Endodermal cell (in vitro differentiated cells): ENCODE measurements around the gene PARVB. TPM values are rescaled to one million over a fixed set of nuclear protein-coding genes. Genes with fewer than 3 reads are reported as not detected.

Experiments used
- DNase-seq: peaks from one replicate; pipeline ENCODE4 v3.0.0-alpha.2; 2017
- H3K27ac ChIP-seq: 2 replicates; pipeline ENCODE4 v1.5.1; 2013; ENCODE audit warnings: mild to moderate bottlenecking, low read depth, low read length, moderate library complexity
- H3K27me3 ChIP-seq: 2 replicates; pipeline ENCODE4 v1.6.1; 2013; ENCODE audit warnings: mild to moderate bottlenecking, low read length, moderate library complexity; ENCODE audit not compliant: insufficient read depth, control insufficient read depth, poor library complexity, severe bottlenecking
- H3K36me3 ChIP-seq: 2 replicates; pipeline ENCODE4 v1.7.0; 2013; ENCODE audit warnings: mild to moderate bottlenecking, low read length, moderate library complexity; ENCODE audit not compliant: control insufficient read depth, insufficient read depth
- H3K4me1 ChIP-seq: one replicate; pipeline ENCODE4 v1.7.0; 2013; ENCODE audit warnings: low read length; ENCODE audit not compliant: control insufficient read depth, insufficient read depth
- H3K4me3 ChIP-seq: 2 replicates; pipeline ENCODE4 v1.5.1; 2013; ENCODE audit warnings: mild to moderate bottlenecking, low read length, moderate library complexity
- H3K9ac ChIP-seq: 2 replicates; pipeline ENCODE4 v1.6.1; 2013; ENCODE audit warnings: mild to moderate bottlenecking, low read length, moderate library complexity; ENCODE audit not compliant: poor library complexity, severe bottlenecking; ENCODE audit errors: extremely low read depth
- H3K9me3 ChIP-seq: 2 replicates; pipeline ENCODE4 v1.6.1; 2013; ENCODE audit warnings: mild to moderate bottlenecking, low read length, moderate library complexity; ENCODE audit not compliant: control insufficient read depth
- H3K27ac Mint-ChIP-seq: 2 replicates; pipeline ENCODE4 v1.8.0; 2020; ENCODE audit warnings: mixed read lengths
- H3K27me3 Mint-ChIP-seq: 2 replicates; pipeline ENCODE4 v1.8.0; 2021; ENCODE audit warnings: mild to moderate bottlenecking, mixed read lengths; ENCODE audit not compliant: insufficient read depth
- H3K36me3 Mint-ChIP-seq: 2 replicates; pipeline ENCODE4 v1.8.0; 2020; ENCODE audit warnings: low read depth, mixed read lengths
- H3K4me1 Mint-ChIP-seq: 2 replicates; pipeline ENCODE4 v1.8.0; 2020; ENCODE audit warnings: mixed read lengths
- H3K4me3 Mint-ChIP-seq: 2 replicates; pipeline ENCODE4 v1.8.0; 2020; ENCODE audit warnings: mild to moderate bottlenecking, moderate library complexity, mixed read lengths
- H3K9me3 Mint-ChIP-seq: 2 replicates; pipeline ENCODE4 v1.8.0; 2020; ENCODE audit warnings: mild to moderate bottlenecking, mixed read lengths
- WGBS, 2 experiments: methylation state at CpG; one replicate each; pipeline versions ENCODE4 v1.1.5 to v1.1.7; 2013; ENCODE audit warnings: missing lambda C conversion rate in 2 of 2, mixed read lengths in 1 of 2; ENCODE audit not compliant: insufficient coverage in 1 of 2, insufficient read length in 1 of 2; 5-methylcytosine and 5-hydroxymethylcytosine counted together
- total RNA-seq, 2 donors: library from RNA; stranded (reverse); fragmentation: NEBNext Ultra II Directional in 1 of 2; extraction: Animal tissue kit (Norgen Biotek cat#: 25700) in 1 of 2; gene quantifications; 2 replicates in 1 of 2; 3 replicates in 1 of 2; pipeline ENCODE4 v1.2.1, GENCODE V29; 2021
- TF ChIP-seq, protein P1 (sequence below): fragments of 200-600 bp; sonication (generic); conservative IDR thresholded peaks from 2 replicates; pipeline ENCODE4 v1.5.0; 2021; ENCODE audit warnings: antibody characterized with exemption, mild to moderate bottlenecking

The PARVB gene
- total RNA-seq, 2 donors from 2014 or later = 29.6 to 32.3 TPM

- H3K27ac Mint-ChIP-seq = no peak overlapping the region
- Histone ChIP-seq H3K4me3 (no peak overlapping the region), H3K36me3 (no peaks in the 10 kb centered on the region), H3K4me1 (no peaks in the 10 kb centered on the region), H3K27me3 (no peaks in the 10 kb centered on the region), H3K27ac (no peak overlapping the region), H3K9me3 (no peaks in the 10 kb centered on the region), H3K9ac (no peak overlapping the region)
- no peaks in the 10 kb centered on the region for H3K4me1 Mint-ChIP-seq
- H3K36me3 Mint-ChIP-seq = peaks cover 6% of the 10 kb centered on the region
- 91 to 97% methylated on average over 6 to 14 of the region's 14 CpGs for WGBS, 2 experiments
- H3K4me3 Mint-ChIP-seq = no peak overlapping the region
- no peak for DNase-seq
- TF ChIP-seq, protein P1, sequence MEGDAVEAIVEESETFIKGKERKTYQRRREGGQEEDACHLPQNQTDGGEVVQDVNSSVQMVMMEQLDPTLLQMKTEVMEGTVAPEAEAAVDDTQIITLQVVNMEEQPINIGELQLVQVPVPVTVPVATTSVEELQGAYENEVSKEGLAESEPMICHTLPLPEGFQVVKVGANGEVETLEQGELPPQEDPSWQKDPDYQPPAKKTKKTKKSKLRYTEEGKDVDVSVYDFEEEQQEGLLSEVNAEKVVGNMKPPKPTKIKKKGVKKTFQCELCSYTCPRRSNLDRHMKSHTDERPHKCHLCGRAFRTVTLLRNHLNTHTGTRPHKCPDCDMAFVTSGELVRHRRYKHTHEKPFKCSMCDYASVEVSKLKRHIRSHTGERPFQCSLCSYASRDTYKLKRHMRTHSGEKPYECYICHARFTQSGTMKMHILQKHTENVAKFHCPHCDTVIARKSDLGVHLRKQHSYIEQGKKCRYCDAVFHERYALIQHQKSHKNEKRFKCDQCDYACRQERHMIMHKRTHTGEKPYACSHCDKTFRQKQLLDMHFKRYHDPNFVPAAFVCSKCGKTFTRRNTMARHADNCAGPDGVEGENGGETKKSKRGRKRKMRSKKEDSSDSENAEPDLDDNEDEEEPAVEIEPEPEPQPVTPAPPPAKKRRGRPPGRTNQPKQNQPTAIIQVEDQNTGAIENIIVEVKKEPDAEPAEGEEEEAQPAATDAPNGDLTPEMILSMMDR = no peak
- no peaks in the 10 kb centered on the region for H3K9me3 Mint-ChIP-seq
- no peaks in the 10 kb centered on the region for H3K27me3 Mint-ChIP-seq
These were observed 70.7 kb downstream of the PARVB start for GRCh38 chr22:44094751-44095302.

DNA sequence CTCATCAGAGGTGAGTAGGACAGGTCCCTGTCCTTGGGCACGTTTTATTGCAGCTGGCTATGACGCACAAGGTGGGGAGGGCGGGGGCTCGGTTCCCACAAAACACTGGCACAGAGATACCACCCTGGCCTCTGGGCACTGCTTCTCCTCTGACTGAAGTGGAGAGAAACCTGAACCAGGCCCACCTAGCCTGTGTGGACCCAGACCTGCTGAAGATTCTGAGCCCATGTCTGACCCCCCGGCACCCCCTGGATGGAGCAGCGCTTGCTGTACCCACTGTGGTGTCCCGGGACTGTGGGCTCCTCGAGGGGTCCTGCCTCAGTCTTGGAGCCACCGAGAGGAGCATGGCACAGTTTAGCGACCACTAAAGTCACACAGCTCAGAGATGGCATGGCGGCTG lies 72.6 kb downstream of the PARVB start:
- 92 to 99% methylated on average over 11 of the region's 11 CpGs for WGBS, 2 experiments
- DNase-seq = no peak
- Mint-ChIP-seq H3K4me1 (no peaks in the 10 kb centered on the region), H3K27me3 (no peaks in the 10 kb centered on the region), H3K27ac (no peak overlapping the region), H3K36me3 (peaks cover 7% of the 10 kb centered on the region), H3K4me3 (no peak overlapping the region), H3K9me3 (no peaks in the 10 kb centered on the region)
- H3K36me3 ChIP-seq = no peaks in the 10 kb centered on the region
- H3K27me3 ChIP-seq = no peaks in the 10 kb centered on the region
- H3K4me1 ChIP-seq = no peaks in the 10 kb centered on the region
- no peak overlapping the region for H3K4me3 ChIP-seq
- H3K9ac ChIP-seq = no peak overlapping the region
- TF ChIP-seq, protein P1 = no peak
- H3K9me3 ChIP-seq = no peaks in the 10 kb centered on the region
- H3K27ac ChIP-seq = no peak overlapping the region

DNA sequence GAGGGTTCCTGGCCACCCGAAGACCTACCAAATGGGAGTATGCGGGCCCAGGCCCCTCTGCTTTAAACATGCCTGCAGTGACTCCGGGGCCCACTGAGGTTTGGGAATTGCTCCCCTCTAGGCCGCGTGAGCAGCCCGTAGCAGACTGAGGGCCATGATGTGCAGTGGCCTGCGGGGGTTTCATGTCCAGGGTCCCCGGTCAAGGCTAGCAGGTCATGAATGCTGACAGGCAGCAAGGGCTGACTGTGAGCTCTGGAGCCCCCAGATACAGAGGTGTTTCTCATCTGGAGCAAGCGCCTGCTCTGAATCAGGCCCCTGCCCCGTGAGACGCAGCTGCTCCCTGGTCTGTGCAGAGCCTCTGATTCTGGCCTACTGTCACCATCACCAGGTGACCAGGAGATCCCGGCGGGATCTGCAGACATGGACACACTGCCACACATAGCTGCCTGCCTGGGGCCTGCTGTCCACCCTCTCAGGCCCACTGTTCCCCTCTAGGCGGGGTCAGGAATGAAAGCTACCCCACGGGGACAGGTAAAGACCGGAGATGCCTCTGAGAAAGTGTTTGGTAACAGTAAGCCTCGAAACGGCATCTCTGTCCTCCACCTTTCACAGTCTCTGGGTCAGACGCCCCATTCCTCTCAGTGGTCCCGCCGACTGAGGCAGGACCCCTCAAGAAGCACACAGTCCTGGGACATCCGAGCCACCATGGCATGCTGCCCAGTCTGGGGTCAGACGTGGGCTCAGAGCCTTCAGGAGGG lies 73.3 kb downstream of the PARVB start:
- Histone ChIP-seq H3K36me3 (no peaks in the 10 kb centered on the region), H3K4me3 (no peak overlapping the region), H3K27ac (no peak overlapping the region), H3K4me1 (no peaks in the 10 kb centered on the region), H3K9me3 (peaks cover 4% of the 10 kb centered on the region), H3K27me3 (no peaks in the 10 kb centered on the region), H3K9ac (no peak overlapping the region)
- no peaks in the 10 kb centered on the region for H3K9me3 Mint-ChIP-seq
- TF ChIP-seq, protein P1 = no peak
- peaks cover 14% of the 10 kb centered on the region for H3K36me3 Mint-ChIP-seq
- H3K27ac Mint-ChIP-seq = no peak overlapping the region
- 91 to 96% methylated on average over 15 to 23 of the region's 23 CpGs for WGBS, 2 experiments
- no peak for DNase-seq
- H3K4me3 Mint-ChIP-seq = no peak overlapping the region
- H3K4me1 Mint-ChIP-seq = no peaks in the 10 kb centered on the region
- no peaks in the 10 kb centered on the region for H3K27me3 Mint-ChIP-seq
